ENCODE measurements around the gene LARP1. TPM values are rescaled to one million over a fixed set of nuclear protein-coding genes. Genes with fewer than 3 reads are reported as not detected.
"Not testable (repeated sequence)": the region's sequence is repeated elsewhere in the genome, so short reads cannot be mapped to it uniquely, and the experiment has no call there.

Gene LARP1
- total RNA-seq, 2 experiments from 2014 or later = 225 to 339 TPM

DNA sequence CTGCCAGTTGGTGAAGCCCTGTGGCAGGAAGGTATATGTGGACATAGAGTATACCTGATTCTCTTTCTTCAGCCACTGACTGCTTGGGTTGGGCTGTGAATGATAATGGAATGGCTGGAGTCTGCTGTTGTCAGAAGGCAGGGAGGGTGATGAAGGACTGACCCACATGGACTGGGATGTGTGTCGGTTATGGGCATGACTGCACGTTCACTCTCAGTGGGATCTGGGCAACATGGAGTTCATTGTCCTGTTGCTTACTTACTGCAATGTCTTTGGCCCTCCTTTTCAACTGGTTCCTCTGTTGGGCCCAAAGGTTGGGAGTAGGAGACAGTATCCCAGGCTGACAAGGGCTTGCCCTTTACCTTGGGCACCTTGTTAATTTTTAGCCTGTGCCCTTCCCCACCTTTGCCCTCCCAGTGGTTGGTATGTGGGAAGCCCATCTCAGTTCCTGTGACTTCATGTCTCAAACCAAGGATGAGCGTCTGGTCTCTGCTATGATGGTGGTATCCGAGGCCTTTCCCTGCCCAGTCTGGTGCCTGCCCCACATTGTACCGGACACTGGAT, 60.6 kb downstream of the LARP1 start:
- intact Hi-C loops (cut with DNase I, micrococcal nuclease) = no loop called here
- POLR2A ChIA-PET = interaction anchor here (0.6 kb wide), 1 partner anchor 168 kb away, joined by 3 read pairs; no protein-coding TSS in a partner anchor

DNA sequence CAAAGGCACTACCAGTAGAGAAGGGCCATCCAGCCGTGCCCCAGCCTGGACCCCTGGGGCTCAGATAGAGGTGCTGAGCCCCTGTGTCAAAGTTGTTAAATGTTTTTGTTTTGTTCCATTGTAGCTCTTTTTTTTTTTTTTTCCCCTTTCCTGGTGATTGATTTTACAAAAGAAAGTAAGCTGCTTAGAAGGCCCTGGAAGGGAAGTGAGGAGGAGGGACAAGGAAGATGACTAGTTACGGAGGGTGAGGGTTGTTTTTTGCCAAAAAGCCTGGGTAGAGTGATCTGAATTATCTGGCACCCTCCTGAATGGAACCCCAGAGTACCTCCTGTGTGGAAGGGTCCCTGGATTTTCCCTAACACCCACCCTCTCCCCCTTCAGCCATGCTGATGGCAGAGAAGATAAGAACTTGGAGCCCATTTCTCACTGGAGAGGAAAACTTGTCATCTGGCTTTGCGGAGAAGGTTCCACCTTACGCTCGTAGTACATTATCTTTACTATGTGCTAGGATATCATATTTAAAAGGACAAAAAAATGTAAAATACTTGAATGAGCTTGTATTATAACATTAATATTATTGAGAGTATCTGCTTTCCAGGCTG, 61.8 kb downstream of the LARP1 start:
- no peak overlapping the region for H3K4me3 Mint-ChIP-seq
- POLR2A ChIA-PET = no interaction called here
- no peaks in the 10 kb centered on the region for H3K9me3 Mint-ChIP-seq (ENCODE audit: low read depth)
- H3K27me3 Mint-ChIP-seq = no peaks in the 10 kb centered on the region
- DNase-seq (no peak), ATAC-seq (no peak)
- peaks cover 14% of the 10 kb centered on the region for H3K4me1 Mint-ChIP-seq
- intact Hi-C loops (cut with DNase I, micrococcal nuclease) = no loop called here
- CTCF ChIA-PET = interaction anchor here (0.7 kb wide), 1 partner anchor 23 kb away, joined by 3 read pairs; no protein-coding TSS in a partner anchor
- H3K27ac Mint-ChIP-seq = peak overlapping the region; percentile 10
- peaks cover 74% of the 10 kb centered on the region for H3K36me3 Mint-ChIP-seq (ENCODE audit: low read depth)

More for the DNA sequence above, 60.6 kb downstream of the LARP1 start:
- ATAC-seq (no peak), DNase-seq (no peak)
- Mint-ChIP-seq H3K4me1 (peaks cover 24% of the 10 kb centered on the region), H3K27ac (no peak overlapping the region), H3K9me3 (ENCODE audit: low read depth) (no peaks in the 10 kb centered on the region), H3K36me3 (ENCODE audit: low read depth) (peaks cover 80% of the 10 kb centered on the region), H3K27me3 (no peaks in the 10 kb centered on the region), H3K4me3 (no peak overlapping the region)
- CTCF ChIA-PET = no interaction called here

DNA sequence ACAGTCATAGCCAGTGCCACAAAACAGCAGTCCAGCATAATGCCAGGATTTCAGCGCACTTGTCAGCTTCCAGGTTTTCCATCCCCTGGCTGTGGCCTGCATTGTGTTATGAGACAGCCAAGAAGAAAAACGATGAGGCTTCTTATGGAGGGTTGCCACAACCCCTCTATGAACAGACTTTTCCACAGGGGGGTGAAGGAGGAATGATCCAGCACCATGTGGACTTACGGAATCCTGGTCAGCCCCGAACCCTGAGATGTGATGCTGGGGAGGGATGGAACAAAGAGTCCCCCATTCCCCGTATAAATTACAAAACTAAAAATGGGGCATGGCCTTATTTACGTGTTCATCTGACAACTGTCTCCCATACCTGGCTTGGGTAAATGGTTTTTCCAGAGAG, 62.6 kb downstream of the LARP1 start:
- ATAC-seq (no peak), DNase-seq (no peak)
- Mint-ChIP-seq H3K4me3 (no peak overlapping the region), H3K36me3 (ENCODE audit: low read depth) (peaks cover 70% of the 10 kb centered on the region), H3K27ac (no peak overlapping the region), H3K9me3 (ENCODE audit: low read depth) (no peaks in the 10 kb centered on the region), H3K4me1 (peaks cover 7% of the 10 kb centered on the region), H3K27me3 (no peaks in the 10 kb centered on the region)
- CTCF ChIA-PET = no interaction called here
- intact Hi-C loops (cut with DNase I, micrococcal nuclease) = no loop called here
- POLR2A ChIA-PET = no interaction called here

DNA sequence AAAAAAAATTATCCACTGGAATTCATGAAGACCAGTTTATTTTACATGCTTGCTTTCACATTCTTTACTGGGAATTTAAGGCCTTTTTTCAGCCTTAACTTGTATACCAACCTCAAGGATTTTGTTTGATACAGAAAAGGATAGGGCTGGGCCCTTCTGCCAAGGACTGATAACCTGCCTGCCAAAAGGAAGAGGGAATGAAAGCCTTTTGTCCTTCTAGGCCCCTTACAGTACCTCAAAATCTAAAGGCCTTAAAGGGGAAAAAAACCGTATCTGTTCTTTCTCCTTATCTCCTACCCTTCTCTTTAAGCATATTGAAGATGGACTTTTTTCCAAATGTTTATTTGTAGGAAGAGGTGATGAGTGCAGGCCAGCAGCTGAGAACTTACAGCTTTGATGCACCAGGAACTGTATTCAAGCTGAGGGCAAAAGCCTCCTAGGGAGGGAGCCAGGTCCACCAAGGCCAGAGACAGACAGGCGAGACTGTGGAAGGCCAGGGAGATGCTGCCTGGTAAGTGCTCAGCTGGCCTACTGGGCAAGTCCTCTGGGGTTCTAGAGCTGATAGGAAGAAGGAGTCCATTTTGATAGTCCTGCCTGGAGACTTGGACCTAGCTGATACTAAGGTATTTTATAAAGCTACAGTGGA, 63.4 kb downstream of the LARP1 start:
- Mint-ChIP-seq H3K36me3 (ENCODE audit: low read depth) (peaks cover 68% of the 10 kb centered on the region), H3K4me3 (no peak overlapping the region), H3K4me1 (no peaks in the 10 kb centered on the region), H3K27ac (no peak overlapping the region), H3K27me3 (no peaks in the 10 kb centered on the region), H3K9me3 (ENCODE audit: low read depth) (no peaks in the 10 kb centered on the region)
- ChIA-PET POLR2A (no interaction called here), CTCF (interaction anchor here (0.7 to 1.8 kb wide), 3 partner anchors 36 to 360 kb away, joined by 3 to 7 read pairs (median 3); no protein-coding TSS in a partner anchor)
- ATAC-seq (no peak), DNase-seq (no peak)
- intact Hi-C loops (cut with DNase I, micrococcal nuclease) = no loop called here

DNA sequence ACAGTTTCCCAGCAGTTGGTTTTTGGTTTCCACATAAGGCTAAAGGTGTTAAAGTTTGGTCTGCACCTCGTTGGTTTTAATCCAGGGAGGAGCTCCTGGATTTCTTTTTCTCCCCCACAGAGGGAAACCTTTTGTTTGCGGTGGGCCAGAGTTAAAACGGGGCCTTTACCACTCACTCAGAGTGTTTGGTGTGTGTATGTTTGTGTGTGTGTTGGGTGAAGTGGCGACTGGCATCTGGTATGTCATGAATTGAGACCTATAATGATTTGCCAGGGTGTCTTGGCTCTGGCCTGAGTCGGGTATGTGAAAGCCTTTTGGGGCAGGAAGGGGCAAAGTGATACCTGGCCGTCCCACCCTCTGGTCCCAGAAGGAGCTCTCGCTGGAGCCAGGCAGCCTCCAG, 64.4 kb downstream of the LARP1 start:
- POLR2A ChIA-PET = no interaction called here
- intact Hi-C loops (cut with DNase I, micrococcal nuclease) = no loop called here
- Mint-ChIP-seq H3K4me1 (no peaks in the 10 kb centered on the region), H3K9me3 (ENCODE audit: low read depth) (no peaks in the 10 kb centered on the region), H3K27ac (no peak overlapping the region), H3K4me3 (no peak overlapping the region), H3K36me3 (ENCODE audit: low read depth) (peaks cover 64% of the 10 kb centered on the region), H3K27me3 (no peaks in the 10 kb centered on the region)
- no peak for DNase-seq
- ATAC-seq = no peak
- CTCF ChIA-PET = interaction anchor here (1.1 to 1.8 kb wide), 2 partner anchors 37 to 169 kb away, joined by 3 to 7 read pairs; no protein-coding TSS in a partner anchor

DNA sequence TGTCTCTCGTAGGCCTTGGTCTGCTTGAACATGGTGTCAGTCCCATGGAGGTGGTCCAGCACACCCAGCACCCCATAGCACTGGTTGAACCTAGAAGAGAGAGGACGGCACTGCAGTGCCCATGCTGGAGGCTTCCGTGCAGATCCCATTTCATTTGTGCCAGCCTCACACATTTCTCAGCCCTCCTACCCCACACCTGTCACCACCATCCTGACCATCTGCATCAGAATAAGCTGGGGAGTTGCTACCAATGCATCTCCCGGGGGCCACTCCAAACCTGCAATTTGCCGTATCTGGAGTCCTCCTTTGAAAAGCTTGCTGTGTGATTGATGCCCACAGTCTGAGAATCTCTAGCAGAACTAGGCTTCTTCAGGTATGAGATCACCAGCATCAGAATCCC, 65.2 kb downstream of the LARP1 start:
- DNase-seq (no peak), ATAC-seq (no peak)
- ChIA-PET CTCF (interaction anchor here (1.8 kb wide), 1 partner anchor 170 kb away, joined by 7 read pairs; no protein-coding TSS in a partner anchor), POLR2A (interaction anchor here (0.6 kb wide), 1 partner anchor 79 kb away, joined by 3 read pairs; no protein-coding TSS in a partner anchor)
- Mint-ChIP-seq H3K9me3 (ENCODE audit: low read depth) (no peaks in the 10 kb centered on the region), H3K4me1 (no peaks in the 10 kb centered on the region), H3K27me3 (no peaks in the 10 kb centered on the region), H3K36me3 (ENCODE audit: low read depth) (peaks cover 56% of the 10 kb centered on the region), H3K4me3 (no peak overlapping the region), H3K27ac (no peak overlapping the region)
- intact Hi-C loops (cut with DNase I, micrococcal nuclease) = no loop called here

DNA sequence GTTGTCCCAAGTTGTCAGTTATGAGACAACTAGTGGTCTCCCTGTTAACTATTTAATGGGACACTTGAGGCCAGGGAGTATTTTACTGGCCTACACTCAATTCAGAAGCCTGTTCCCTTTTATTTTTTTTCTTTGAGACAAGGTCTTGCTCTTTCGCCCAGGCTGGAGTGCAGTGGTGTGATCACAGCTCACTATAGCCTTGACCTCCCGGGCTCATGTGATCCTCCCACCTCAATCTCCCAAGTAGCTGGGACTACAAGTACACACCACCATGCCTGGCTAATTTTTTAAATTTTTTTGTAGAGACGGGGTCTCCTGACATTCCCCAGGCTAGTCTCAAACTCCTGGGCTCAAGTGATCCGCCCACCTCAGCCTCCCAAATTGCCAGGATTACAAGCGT, 67.7 kb downstream of the LARP1 start:
- H3K4me3 Mint-ChIP-seq, POLR2A ChIA-PET: not testable (repeated sequence)
- H3K36me3 Mint-ChIP-seq (ENCODE audit: low read depth) = peaks cover 45% of the 10 kb centered on the region

DNA sequence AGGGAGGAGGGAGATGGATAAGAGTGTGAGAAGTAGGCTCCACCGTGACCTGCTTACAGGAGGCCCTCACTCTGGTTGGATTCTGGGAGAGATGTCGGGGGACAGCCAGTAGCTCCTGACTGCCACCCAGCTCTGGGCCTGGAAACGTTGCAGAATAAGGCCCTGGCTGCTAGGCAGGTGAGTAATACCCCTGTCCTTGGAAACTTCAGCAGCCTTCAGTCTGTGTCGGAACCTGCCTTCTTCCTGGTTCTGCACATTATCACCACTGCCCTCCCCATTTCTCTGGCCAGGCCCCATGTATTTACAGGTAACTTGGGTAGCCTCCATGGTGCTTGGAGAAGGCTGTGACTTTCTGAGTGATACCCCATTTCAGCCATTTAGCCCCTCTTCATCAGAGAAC, 68.4 kb downstream of the LARP1 start:
- ChIA-PET CTCF (interaction anchor here (1.4 to 1.9 kb wide), 2 partner anchors 13 to 173 kb away, joined by 3 to 4 read pairs; no protein-coding TSS in a partner anchor), POLR2A (no interaction called here)
- no peak for DNase-seq
- H3K27ac Mint-ChIP-seq = no peak overlapping the region
- ATAC-seq = no peak
- H3K9me3 Mint-ChIP-seq (ENCODE audit: low read depth) = no peaks in the 10 kb centered on the region
- no peaks in the 10 kb centered on the region for H3K27me3 Mint-ChIP-seq
- H3K36me3 Mint-ChIP-seq (ENCODE audit: low read depth) = peaks cover 46% of the 10 kb centered on the region
- H3K4me3 Mint-ChIP-seq = no peak overlapping the region
- intact Hi-C loops (cut with DNase I, micrococcal nuclease) = no loop called here
- peaks cover 18% of the 10 kb centered on the region for H3K4me1 Mint-ChIP-seq

More for the DNA sequence above, 67.7 kb downstream of the LARP1 start:
- DNase-seq; ATAC-seq; H3K27ac Mint-ChIP-seq; intact Hi-C loops (cut with DNase I, micrococcal nuclease); H3K9me3 Mint-ChIP-seq (ENCODE audit: low read depth); H3K27me3 Mint-ChIP-seq: not testable (repeated sequence)
- CTCF ChIA-PET = interaction anchor here (1.4 to 1.9 kb wide), 2 partner anchors 13 to 172 kb away, joined by 3 to 4 read pairs; no protein-coding TSS in a partner anchor
- H3K4me1 Mint-ChIP-seq = peaks cover 11% of the 10 kb centered on the region

DNA sequence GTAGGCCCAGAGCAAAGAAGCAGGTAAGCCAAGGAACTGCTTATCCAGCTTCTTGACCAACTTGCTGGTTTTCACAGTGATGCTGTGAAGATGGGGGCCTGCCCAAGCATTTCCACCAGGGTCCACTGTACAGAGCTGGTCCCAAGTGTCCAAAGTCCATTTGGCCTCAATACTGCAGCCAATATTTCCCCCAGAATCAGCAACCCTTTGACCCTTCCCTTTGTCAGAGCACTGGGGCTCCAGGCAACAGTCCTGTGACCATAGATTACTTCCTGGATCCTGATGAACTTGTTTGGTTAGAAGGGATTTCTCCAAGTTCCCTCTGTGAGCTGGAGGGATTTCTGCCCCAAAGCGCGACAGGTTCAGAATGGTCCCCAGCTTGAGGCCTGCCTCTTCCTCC, 68.9 kb downstream of the LARP1 start:
- Mint-ChIP-seq H3K27me3 (no peaks in the 10 kb centered on the region), H3K36me3 (ENCODE audit: low read depth) (peaks cover 44% of the 10 kb centered on the region), H3K27ac (no peak overlapping the region), H3K4me1 (peaks cover 21% of the 10 kb centered on the region), H3K9me3 (ENCODE audit: low read depth) (no peaks in the 10 kb centered on the region), H3K4me3 (no peak overlapping the region)
- ChIA-PET POLR2A (no interaction called here), CTCF (interaction anchor here (1.2 to 1.4 kb wide), 2 partner anchors 12 to 172 kb away, joined by 3 read pairs; no protein-coding TSS in a partner anchor)
- intact Hi-C loops (cut with DNase I, micrococcal nuclease) = no loop called here
- no peak for DNase-seq
- no peak for ATAC-seq

DNA sequence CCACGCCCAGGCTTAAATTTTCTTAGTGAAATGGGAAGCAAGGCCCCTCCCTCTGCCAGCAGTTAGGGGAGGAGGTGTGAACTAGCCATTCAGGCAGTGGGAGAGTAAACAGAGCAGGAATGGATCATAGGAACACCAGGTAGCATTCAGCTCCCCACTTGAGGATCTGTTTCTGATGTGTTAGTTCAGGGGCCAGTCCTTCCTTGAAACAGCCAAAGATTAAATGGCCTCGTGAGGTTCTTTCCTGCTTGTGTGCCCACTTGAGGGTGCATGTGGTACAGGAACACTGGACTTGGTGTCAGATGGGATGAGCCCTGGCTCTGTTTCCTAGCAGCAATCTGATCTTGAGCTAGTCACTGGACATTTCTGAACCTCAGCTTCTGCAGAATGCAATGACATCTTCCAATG, 74.0 kb downstream of the LARP1 start:
- H3K27ac Mint-ChIP-seq = peak overlapping the region; percentile 75
- intact Hi-C loops (cut with DNase I, micrococcal nuclease) = loop anchor here (1.0 kb wide), 1 partner anchor 29 kb away; the partner anchor contains the start of gene CNOT8 (in 2 of the 2)
- H3K27me3 Mint-ChIP-seq = no peaks in the 10 kb centered on the region
- H3K4me1 Mint-ChIP-seq = peaks cover 39% of the 10 kb centered on the region
- ChIA-PET POLR2A (interaction anchor here (0.6 to 2.0 kb wide), 3 partner anchors 28 to 71 kb away, joined by 3 to 7 read pairs (median 5); partner anchors contain the start of gene CNOT8), CTCF (interaction anchor here (0.5 to 2.1 kb wide), 4 partner anchors 10 to 179 kb away, joined by 3 to 5 read pairs (median 4); no protein-coding TSS in a partner anchor)
- H3K9me3 Mint-ChIP-seq (ENCODE audit: low read depth) = no peaks in the 10 kb centered on the region
- ATAC-seq (no peak), DNase-seq (no peak)
- no peak overlapping the region for H3K4me3 Mint-ChIP-seq
- peaks cover 33% of the 10 kb centered on the region for H3K36me3 Mint-ChIP-seq (ENCODE audit: low read depth)

DNA sequence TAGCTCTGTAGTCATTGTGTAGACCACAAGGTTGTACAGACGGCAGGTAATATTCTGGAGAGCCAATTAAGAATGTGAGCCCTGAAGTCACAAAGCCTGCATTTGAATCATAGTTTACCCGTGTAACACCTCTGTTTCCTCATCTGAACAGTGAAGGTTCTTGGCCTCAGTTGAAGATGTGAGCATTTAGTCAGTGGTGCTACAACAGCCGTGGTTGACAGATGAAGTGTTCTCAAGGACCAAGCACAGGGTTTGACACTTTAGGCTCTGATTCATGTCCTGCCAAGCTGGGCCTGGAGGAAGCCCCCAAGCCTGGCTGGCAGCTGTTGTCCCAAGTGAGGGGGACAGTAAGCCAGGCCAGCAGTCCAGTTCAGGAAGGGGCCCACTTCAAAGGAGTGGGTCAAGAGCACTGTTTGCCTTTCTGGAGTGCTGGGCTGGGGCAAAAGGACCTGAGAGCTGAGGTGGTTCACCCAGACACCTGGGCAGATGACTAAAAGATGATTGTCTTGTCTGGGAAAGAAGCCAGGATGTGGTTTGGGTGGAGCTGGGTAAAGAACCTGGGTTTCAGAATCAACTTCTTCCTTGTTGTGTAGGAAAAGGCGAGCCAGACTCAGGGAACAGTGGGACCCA, 74.5 kb downstream of the LARP1 start:
- H3K9me3 Mint-ChIP-seq (ENCODE audit: low read depth) = no peaks in the 10 kb centered on the region
- ATAC-seq = peak; percentile 91
- H3K4me3 Mint-ChIP-seq = no peak overlapping the region

More for the DNA sequence above, 74.5 kb downstream of the LARP1 start:
- intact Hi-C loops (cut with DNase I, micrococcal nuclease) = loop anchor here (1.0 to 2.0 kb wide), 2 partner anchors 29 to 75 kb away; partner anchors contain the start of genes CNOT8 (in 2 of the 2) and LARP1 (in 1 of the 2)
- H3K36me3 Mint-ChIP-seq (ENCODE audit: low read depth) = peaks cover 32% of the 10 kb centered on the region
- DNase-seq = peak; percentile 59
- ChIA-PET POLR2A (interaction anchor here (0.6 to 2.0 kb wide), 3 partner anchors 27 to 71 kb away, joined by 3 to 7 read pairs (median 5); partner anchors contain the start of gene CNOT8), CTCF (interaction anchor here (0.5 to 1.5 kb wide), 3 partner anchors 16 to 179 kb away, joined by 3 to 5 read pairs (median 3); no protein-coding TSS in a partner anchor)
- H3K4me1 Mint-ChIP-seq = peaks cover 39% of the 10 kb centered on the region
- H3K27ac Mint-ChIP-seq = peak overlapping the region; percentile 75
- H3K27me3 Mint-ChIP-seq = no peaks in the 10 kb centered on the region
